Endothelial cell (in vitro differentiated cells): ENCODE data around the gene SLC34A1. TPM values are rescaled to one million over a fixed set of nuclear protein-coding genes. Genes with fewer than 3 reads are reported as not detected.

Source experiments
- DNase-seq: peaks from one replicate; pipeline ENCODE4 v3.0.0; 2021; ENCODE audit warnings: low spot score
- H3K27ac Mint-ChIP-seq: one replicate; pipeline ENCODE4 v1.8.0; 2021; ENCODE audit warnings: mixed read lengths, inconsistent platforms; ENCODE audit not compliant: unreplicated experiment
- H3K27me3 Mint-ChIP-seq: one replicate; pipeline ENCODE4 v1.8.0; 2021; ENCODE audit warnings: mild to moderate bottlenecking, moderate library complexity, mixed read lengths, inconsistent platforms; ENCODE audit not compliant: unreplicated experiment
- H3K36me3 Mint-ChIP-seq: one replicate; pipeline ENCODE4 v1.8.0; 2021; ENCODE audit warnings: mild to moderate bottlenecking, low read depth, mixed read lengths, inconsistent platforms; ENCODE audit not compliant: unreplicated experiment
- H3K4me1 Mint-ChIP-seq: one replicate; pipeline ENCODE4 v1.8.0; 2021; ENCODE audit warnings: mild to moderate bottlenecking, mixed read lengths, inconsistent platforms; ENCODE audit not compliant: unreplicated experiment
- H3K4me3 Mint-ChIP-seq: one replicate; pipeline ENCODE4 v1.8.0; 2021; ENCODE audit warnings: mild to moderate bottlenecking, mixed read lengths, inconsistent platforms; ENCODE audit not compliant: unreplicated experiment
- H3K9me3 Mint-ChIP-seq: one replicate; pipeline ENCODE4 v1.8.0; 2021; ENCODE audit warnings: mixed read lengths, inconsistent platforms; ENCODE audit not compliant: unreplicated experiment
- total RNA-seq: library from RNA; stranded (reverse); fragmentation: NEBNext Ultra II Directional; extraction: Animal tissue kit (Norgen Biotek cat#: 25700); gene quantifications from one replicate; pipeline ENCODE4 v1.2.1, GENCODE V29; 2021; ENCODE audit not compliant: unreplicated experiment
- TF ChIP-seq, protein P1 (sequence below): fragments of 200-600 bp; sonication (generic); IDR thresholded peaks from one replicate; pipeline ENCODE4 v1.5.0; 2021; ENCODE audit warnings: antibody characterized with exemption; ENCODE audit not compliant: unreplicated experiment

Gene SLC34A1
- total RNA-seq, 1 donor from 2014 or later, result not detected

DNA sequence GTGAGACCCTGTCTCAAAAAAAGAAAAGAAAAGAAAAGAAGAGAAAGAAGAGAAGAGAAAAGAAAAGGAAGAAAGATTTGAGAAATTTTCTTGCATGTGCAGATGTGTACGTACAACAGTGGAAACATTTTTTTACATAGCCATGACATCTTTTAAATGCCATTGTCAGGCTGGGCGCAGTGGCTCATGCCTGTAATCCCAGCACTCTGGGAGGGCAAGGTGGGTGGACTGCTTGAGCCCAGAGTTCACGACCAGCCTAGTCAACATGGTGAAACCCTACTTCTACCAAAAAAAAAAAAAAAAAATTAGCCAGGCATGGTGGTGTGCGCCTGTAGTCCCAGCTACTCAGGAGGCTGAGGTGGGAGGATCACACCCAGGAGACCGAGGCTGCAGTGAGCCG lies 39.3 kb upstream of the SLC34A1 start:
- no peaks in the 10 kb centered on the region for H3K9me3 Mint-ChIP-seq
- no peak overlapping the region for H3K27ac Mint-ChIP-seq
- H3K4me3 Mint-ChIP-seq, result no peak overlapping the region
- H3K27me3 Mint-ChIP-seq, result peaks cover 1% of the 10 kb centered on the region
- no peak for DNase-seq
- TF ChIP-seq, protein P1, sequence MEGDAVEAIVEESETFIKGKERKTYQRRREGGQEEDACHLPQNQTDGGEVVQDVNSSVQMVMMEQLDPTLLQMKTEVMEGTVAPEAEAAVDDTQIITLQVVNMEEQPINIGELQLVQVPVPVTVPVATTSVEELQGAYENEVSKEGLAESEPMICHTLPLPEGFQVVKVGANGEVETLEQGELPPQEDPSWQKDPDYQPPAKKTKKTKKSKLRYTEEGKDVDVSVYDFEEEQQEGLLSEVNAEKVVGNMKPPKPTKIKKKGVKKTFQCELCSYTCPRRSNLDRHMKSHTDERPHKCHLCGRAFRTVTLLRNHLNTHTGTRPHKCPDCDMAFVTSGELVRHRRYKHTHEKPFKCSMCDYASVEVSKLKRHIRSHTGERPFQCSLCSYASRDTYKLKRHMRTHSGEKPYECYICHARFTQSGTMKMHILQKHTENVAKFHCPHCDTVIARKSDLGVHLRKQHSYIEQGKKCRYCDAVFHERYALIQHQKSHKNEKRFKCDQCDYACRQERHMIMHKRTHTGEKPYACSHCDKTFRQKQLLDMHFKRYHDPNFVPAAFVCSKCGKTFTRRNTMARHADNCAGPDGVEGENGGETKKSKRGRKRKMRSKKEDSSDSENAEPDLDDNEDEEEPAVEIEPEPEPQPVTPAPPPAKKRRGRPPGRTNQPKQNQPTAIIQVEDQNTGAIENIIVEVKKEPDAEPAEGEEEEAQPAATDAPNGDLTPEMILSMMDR, result no peak
- H3K36me3 Mint-ChIP-seq, result peaks cover 31% of the 10 kb centered on the region
- H3K4me1 Mint-ChIP-seq, result peaks cover 17% of the 10 kb centered on the region

DNA sequence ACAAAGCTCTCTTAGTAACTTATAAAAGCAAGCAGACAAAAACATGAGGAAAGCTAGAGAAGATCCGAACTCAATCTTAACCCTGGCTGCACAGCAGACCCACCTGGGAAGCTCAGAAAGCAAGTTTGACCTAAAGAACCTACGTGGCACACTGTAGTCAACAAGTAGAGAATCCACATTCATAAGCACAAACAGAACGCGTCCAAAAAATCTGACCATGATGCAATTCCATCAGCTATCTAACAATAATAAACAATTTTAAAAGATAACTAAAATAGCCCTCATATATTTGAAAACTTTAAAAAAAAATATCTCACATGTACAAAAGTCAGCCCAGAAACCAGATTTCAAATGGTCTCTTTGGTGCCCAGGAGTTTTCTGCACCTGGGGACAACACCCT lies 37.4 kb upstream of the SLC34A1 start:
- DNase-seq, result no peak
- H3K36me3 Mint-ChIP-seq, result peaks cover 21% of the 10 kb centered on the region
- H3K4me3 Mint-ChIP-seq, result no peak overlapping the region
- TF ChIP-seq, protein P1, result no peak
- H3K4me1 Mint-ChIP-seq, result peaks cover 23% of the 10 kb centered on the region
- no peaks in the 10 kb centered on the region for H3K9me3 Mint-ChIP-seq
- no peak overlapping the region for H3K27ac Mint-ChIP-seq
- H3K27me3 Mint-ChIP-seq, result peaks cover 5% of the 10 kb centered on the region

DNA sequence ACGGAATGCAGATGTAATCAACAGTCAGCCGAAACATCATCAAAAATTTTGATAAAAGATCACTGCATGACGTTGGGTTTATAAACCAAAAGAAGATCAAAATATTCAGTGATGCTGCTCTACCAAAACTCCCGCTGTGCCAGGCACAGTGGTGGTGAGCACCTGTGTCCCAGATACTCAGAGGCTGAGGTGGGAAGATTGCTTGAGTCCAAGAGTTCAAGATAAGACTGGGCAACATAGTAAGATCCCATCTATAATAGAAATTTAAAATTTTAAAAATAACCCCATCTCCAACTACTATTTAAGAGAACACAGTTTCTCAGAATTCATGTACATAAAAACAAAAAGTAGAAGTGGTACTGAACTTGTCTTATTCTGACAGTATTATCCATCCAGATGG lies 36.5 kb upstream of the SLC34A1 start:
- peaks cover 8% of the 10 kb centered on the region for H3K27me3 Mint-ChIP-seq
- peaks cover 23% of the 10 kb centered on the region for H3K4me1 Mint-ChIP-seq
- no peak overlapping the region for H3K27ac Mint-ChIP-seq
- no peaks in the 10 kb centered on the region for H3K9me3 Mint-ChIP-seq
- no peak for DNase-seq
- no peak overlapping the region for H3K4me3 Mint-ChIP-seq
- H3K36me3 Mint-ChIP-seq, result peaks cover 21% of the 10 kb centered on the region
- TF ChIP-seq, protein P1, result no peak

- DNase-seq, result no peak
- H3K4me1 Mint-ChIP-seq, result peaks cover 28% of the 10 kb centered on the region
- peaks cover 15% of the 10 kb centered on the region for H3K36me3 Mint-ChIP-seq
- TF ChIP-seq, protein P1, result no peak
- H3K27ac Mint-ChIP-seq, result no peak overlapping the region
- H3K4me3 Mint-ChIP-seq, result peak overlapping the region; percentile 58
- peaks cover 8% of the 10 kb centered on the region for H3K27me3 Mint-ChIP-seq
- no peaks in the 10 kb centered on the region for H3K9me3 Mint-ChIP-seq
These were observed 34.9 kb upstream of the SLC34A1 start for GRCh38 chr5:177349362-177349647.

DNA sequence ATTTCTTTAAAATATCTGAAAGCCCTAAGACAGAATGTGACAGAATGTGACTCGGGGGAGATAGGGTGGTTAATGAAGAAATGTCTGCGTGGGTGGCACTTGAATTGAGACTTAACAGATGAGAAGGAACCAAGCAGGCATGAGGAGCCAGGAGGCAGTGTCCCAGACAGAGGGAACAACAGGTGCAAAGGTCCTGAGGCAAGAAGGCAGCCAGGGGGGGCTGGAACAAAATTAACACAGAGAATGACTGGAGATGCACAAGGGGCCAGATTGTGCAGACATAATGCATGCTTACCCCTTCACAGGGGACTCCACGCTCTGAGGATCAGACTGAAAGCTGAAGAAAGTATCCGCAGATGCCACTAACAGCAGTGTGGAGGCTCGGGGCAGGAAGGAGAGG lies 34.5 kb upstream of the SLC34A1 start:
- Mint-ChIP-seq H3K27ac (no peak overlapping the region), H3K4me3 (peak overlapping the region; percentile 99), H3K4me1 (peaks cover 28% of the 10 kb centered on the region), H3K27me3 (peaks cover 8% of the 10 kb centered on the region), H3K36me3 (peaks cover 15% of the 10 kb centered on the region), H3K9me3 (no peaks in the 10 kb centered on the region)
- TF ChIP-seq, protein P1, result no peak
- DNase-seq, result no peak
